HepG2 (cell line): Measurements from ENCODE around the gene MTARC1. TPM values are rescaled to one million over a fixed set of nuclear protein-coding genes. Genes with fewer than 3 reads are reported as not detected.

Source experiments
- ATAC-seq: fragments of 200-7000 bp; cut with Tn5 transposase; 3 replicates; pipeline ENCODE4 v1.9.1; 2020; ENCODE audit warnings: mild to moderate bottlenecking, moderate library complexity
- BruUV-seq: library from RNA; stranded (reverse); fragments of 400-500 nt; replicated peaks from 2 replicates; lab custom pipeline; 2021; lab: Mats Ljungman, UMichigan
- CTCF ChIA-PET: fragments of 300-600 bp; formaldehyde crosslinking; extraction: SDS; loops from one replicate; lab custom pipeline; 2021; ENCODE audit warnings: low total read pairs, inconsistent platforms, low intra/inter-chr PET ratio; lab: Yijun Ruan, JAX
- POLR2A ChIA-PET: fragments of 350-600 bp; sonication (Branson Sonifier 250); formaldehyde crosslinking; loops from one replicate; lab custom pipeline; 2020; ENCODE audit warnings: antibody characterized with exemption, inconsistent platforms; lab: Yijun Ruan, JAX
- DNase-seq: peaks from one replicate; pipeline ENCODE4 v3.0.0-alpha.2; 2015; ENCODE audit warnings: low spot score
- FAIRE-seq: peaks from 3 replicates; lab custom pipeline; 2011; peaks lifted over from hg19 to GRCh38; lab: Jason Lieb, UNC
- H2AFZ ChIP-seq: one replicate; pipeline ENCODE4 v1.6.1; 2011; ENCODE audit warnings: low read length, inconsistent platforms
- H3K27ac ChIP-seq: fragments of 300-600 bp; 3 replicates; pipeline ENCODE4 v1.8.0; 2011; ENCODE audit warnings: mixed run types, mild to moderate bottlenecking, mixed read lengths, low read length, inconsistent platforms; ENCODE audit not compliant: insufficient read depth; ENCODE audit errors: extremely low read length
- H3K27me3 ChIP-seq, 2 experiments: fragments of 200-600 bp in 1 of 2; 2 replicates in 1 of 2; 3 replicates in 1 of 2; pipeline versions ENCODE4 v1.6.0 to v1.8.0; 2011; ENCODE audit warnings: low read length in 2 of 2, mild to moderate bottlenecking in 2 of 2, moderate library complexity in 2 of 2, inconsistent platforms in 1 of 2; ENCODE audit not compliant: insufficient read depth in 2 of 2, control insufficient read depth in 1 of 2
- H3K36me3 ChIP-seq, 2 experiments: fragments of 200-600 bp in 1 of 2; replicated peaks in 1 of 2; 2 replicates in 1 of 2; 3 replicates in 1 of 2; pipeline versions ENCODE4 v1.5.1 to v1.8.0; 2011; ENCODE audit warnings: low read length in 2 of 2, inconsistent platforms in 1 of 2; ENCODE audit not compliant: insufficient read depth in 2 of 2, control insufficient read depth in 1 of 2
- H3K4me1 ChIP-seq: 2 replicates; pipeline ENCODE4 v1.5.1; 2012; ENCODE audit warnings: low read length, inconsistent platforms; ENCODE audit not compliant: insufficient read depth
- H3K4me2 ChIP-seq: 2 replicates; pipeline ENCODE4 v1.6.0; 2011; ENCODE audit warnings: low read depth, low read length, inconsistent platforms
- H3K4me3 ChIP-seq, 3 experiments: fragments of 200-600 bp in 1 of 3; sonication (generic), shearing (Covaris generic) in 1 of 3; replicated peaks in 1 of 3; 2 replicates each; pipeline ENCODE4 v1.5.1; 2011 to 2016; ENCODE audit warnings: low read length in 3 of 3, inconsistent platforms in 2 of 3, low read depth in 2 of 3, mild to moderate bottlenecking in 2 of 3, control low read depth in 1 of 3, mixed read lengths in 1 of 3; ENCODE audit not compliant: insufficient read depth in 1 of 3
- H3K79me2 ChIP-seq: one replicate; pipeline ENCODE4 v1.6.1; 2011; ENCODE audit warnings: low read length, inconsistent platforms; ENCODE audit not compliant: insufficient read depth
- H3K9ac ChIP-seq: 2 replicates; pipeline ENCODE4 v1.6.0; 2011; ENCODE audit warnings: mild to moderate bottlenecking, low read depth, low read length, inconsistent platforms; ENCODE audit not compliant: insufficient read depth
- H3K9me3 ChIP-seq: 2 replicates; pipeline ENCODE4 v1.5.1; 2012; ENCODE audit warnings: mild to moderate bottlenecking, low read length
- H4K20me1 ChIP-seq: 2 replicates; pipeline ENCODE4 v1.6.0; 2011; ENCODE audit warnings: inconsistent platforms, mild to moderate bottlenecking, low read length, moderate library complexity; ENCODE audit not compliant: insufficient read depth
- BHLHE40 ChIP-seq: IDR thresholded peaks from 2 replicates; pipeline ENCODE4 v1.6.1; 2011; ENCODE audit warnings: low read length, improper control_type of control experiment
- CC2D1A ChIP-seq: sonication (generic); formaldehyde crosslinking; IDR thresholded peaks from 2 replicates; pipeline ENCODE4 v1.8.1; 2023; ENCODE audit warnings: mild to moderate bottlenecking, missing genetic modification reagents
- ERF ChIP-seq: IDR thresholded peaks from 2 replicates; pipeline ENCODE4 v1.6.1; 2018; ENCODE audit warnings: missing biosample characterization, missing genetic modification reagents
- GATAD2A ChIP-seq: IDR thresholded peaks from 2 replicates; pipeline ENCODE4 v1.6.1; 2016
- HMGXB3 ChIP-seq: sonication (generic); formaldehyde crosslinking; IDR thresholded peaks from 2 replicates; pipeline ENCODE4 v1.4.0; 2020; ENCODE audit warnings: missing genetic modification reagents, borderline replicate concordance
- KDM5A ChIP-seq: fragments of 200-600 bp; sonication (generic); IDR thresholded peaks from 2 replicates; pipeline ENCODE4 v1.7.0; 2018; ENCODE audit warnings: antibody characterized with exemption, mild to moderate bottlenecking, low read length, borderline replicate concordance
- MED8 ChIP-seq: sonication (generic); formaldehyde crosslinking; IDR thresholded peaks from 2 replicates; pipeline ENCODE4 v1.8.1; 2023; ENCODE audit warnings: mild to moderate bottlenecking, missing genetic modification reagents; ENCODE audit not compliant: insufficient replicate concordance
- REPIN1 ChIP-seq: sonication (generic); formaldehyde crosslinking; IDR thresholded peaks from 2 replicates; pipeline ENCODE4 v1.8.0; 2022; ENCODE audit warnings: missing genetic modification reagents, low read depth, mild to moderate bottlenecking, borderline replicate concordance
- REXO4 ChIP-seq: sonication (generic); formaldehyde crosslinking; IDR thresholded peaks from 2 replicates; pipeline ENCODE4 v1.8.0; 2022; ENCODE audit warnings: missing genetic modification reagents, mild to moderate bottlenecking, borderline replicate concordance
- SCMH1 ChIP-seq: sonication (generic); formaldehyde crosslinking; IDR thresholded peaks from 2 replicates; pipeline ENCODE4 v1.9.0; 2021; ENCODE audit warnings: missing genetic modification reagents, mild to moderate bottlenecking, borderline replicate concordance
- SMAD3 ChIP-seq: sonication (generic); formaldehyde crosslinking; IDR thresholded peaks from 2 replicates; pipeline ENCODE4 v1.4.0; 2020; ENCODE audit warnings: missing genetic modification reagents
- XRCC5 ChIP-seq: fragments of 200-400 bp; formaldehyde crosslinking; optimal IDR thresholded peaks from 2 replicates; pipeline ENCODE3; 2017; ENCODE audit warnings: mild to moderate bottlenecking, low read length
- ZBTB34 ChIP-seq: sonication (generic); formaldehyde crosslinking; IDR thresholded peaks from 2 replicates; pipeline ENCODE4 v1.8.0; 2022; ENCODE audit warnings: mild to moderate bottlenecking, missing genetic modification reagents
- WGBS: methylation state at CpG from one replicate; pipeline ENCODE4 v1.1.6; 2017; ENCODE audit warnings: low lambda C conversion rate; 5-methylcytosine and 5-hydroxymethylcytosine counted together
- in situ Hi-C: cut with HindIII; loops from 2 replicates; pipeline ENCODE4 v1.10.0; 2017; ENCODE audit warnings: low pct_unique_long_range_greater_than_20kb; ENCODE audit not compliant: extremely low pct_ligation_motif_present
- intact Hi-C: fragments of 100-400 bp; cut with micrococcal nuclease; formaldehyde crosslinking; loops from one replicate; pipeline ENCODE4 v1.10.0; 2022; ENCODE audit not compliant: unreplicated experiment
- polyA plus RNA-seq, 8 experiments: library from polyadenylated mRNA; depleted of rRNA in 3 of 8; stranded (reverse) in 7 of 8; unstranded in 1 of 8; fragments of >200 nt; fragmentation: Illumina TruSeq in 4 of 8; extraction: Trizol in 4 of 8; gene quantifications; 2 replicates each; pipeline versions ENCODE4 v1.2.1 to v1.2.3, GENCODE V29; 2011 to 2016; ENCODE audit warnings: low read depth in 4 of 8, missing spikeins in 1 of 8, mixed read lengths in 1 of 8; ENCODE audit not compliant: insufficient read depth in 1 of 8
- total RNA-seq, 5 experiments: library from RNA; depleted of rRNA; stranded (reverse); fragments of >200 nt; fragmentation: Illumina TruSeq; extraction: Trizol; gene quantifications; 2 replicates each; pipeline ENCODE4 v1.2.3, GENCODE V29; 2016; ENCODE audit warnings: low read depth in 1 of 5
- TF ChIP-seq, protein P1 (sequence below): sonication (generic); formaldehyde crosslinking; IDR thresholded peaks from 2 replicates; pipeline ENCODE4 v1.5.0; 2020; ENCODE audit warnings: missing genetic modification reagents

The MTARC1 gene
- total and polyA plus RNA-seq, 2 of the 13 experiments (the other 11 are each of a cell fraction or from before 2014, with no cell fraction given), result 19.4 to 106 TPM

- Histone ChIP-seq H3K36me3 (peaks cover 9 to 40% of the 10 kb centered on the region in 2 experiments; a peak in 4 of 5 replicates), H3K27me3 (no peaks in the 10 kb centered on the region), H2AFZ (no peak overlapping the region), H3K9ac (no peak overlapping the region), H3K4me2 (no peak overlapping the region), H4K20me1 (no peaks in the 10 kb centered on the region), H3K9me3 (no peaks in the 10 kb centered on the region), H3K4me3 (no peak overlapping the region), H3K4me1 (no peaks in the 10 kb centered on the region), H3K27ac (no peak overlapping the region), H3K79me2 (no peaks in the 10 kb centered on the region)
- in situ Hi-C loops, result no loop called here
- no peak for ATAC-seq
- intact Hi-C loops, result loop anchor here (5.0 kb wide), 1 partner anchor 427 kb away; no protein-coding TSS in a partner anchor
- TF ChIP-seq ZBTB34 (CRISPR knock-in tag), result no peak
- TF ChIP-seq HMGXB3 (CRISPR knock-in tag), result no peak
- TF ChIP-seq XRCC5, result no peak
- no peak for TF ChIP-seq SCMH1 (CRISPR knock-in tag)
- no peak for TF ChIP-seq CC2D1A (CRISPR knock-in tag)
- no peak for TF ChIP-seq GATAD2A (CRISPR knock-in tag)
- TF ChIP-seq, protein P1, sequence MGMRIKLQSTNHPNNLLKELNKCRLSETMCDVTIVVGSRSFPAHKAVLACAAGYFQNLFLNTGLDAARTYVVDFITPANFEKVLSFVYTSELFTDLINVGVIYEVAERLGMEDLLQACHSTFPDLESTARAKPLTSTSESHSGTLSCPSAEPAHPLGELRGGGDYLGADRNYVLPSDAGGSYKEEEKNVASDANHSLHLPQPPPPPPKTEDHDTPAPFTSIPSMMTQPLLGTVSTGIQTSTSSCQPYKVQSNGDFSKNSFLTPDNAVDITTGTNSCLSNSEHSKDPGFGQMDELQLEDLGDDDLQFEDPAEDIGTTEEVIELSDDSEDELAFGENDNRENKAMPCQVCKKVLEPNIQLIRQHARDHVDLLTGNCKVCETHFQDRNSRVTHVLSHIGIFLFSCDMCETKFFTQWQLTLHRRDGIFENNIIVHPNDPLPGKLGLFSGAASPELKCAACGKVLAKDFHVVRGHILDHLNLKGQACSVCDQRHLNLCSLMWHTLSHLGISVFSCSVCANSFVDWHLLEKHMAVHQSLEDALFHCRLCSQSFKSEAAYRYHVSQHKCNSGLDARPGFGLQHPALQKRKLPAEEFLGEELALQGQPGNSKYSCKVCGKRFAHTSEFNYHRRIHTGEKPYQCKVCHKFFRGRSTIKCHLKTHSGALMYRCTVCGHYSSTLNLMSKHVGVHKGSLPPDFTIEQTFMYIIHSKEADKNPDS (CRISPR knock-in tag), result no peak
- no peak for TF ChIP-seq REPIN1 (CRISPR knock-in tag)
- no peak for TF ChIP-seq SMAD3 (CRISPR knock-in tag)
- no peak for TF ChIP-seq BHLHE40
- no peak for TF ChIP-seq MED8 (CRISPR knock-in tag)
- TF ChIP-seq REXO4, result no peak
- no peak for TF ChIP-seq ERF (CRISPR knock-in tag)
- no peak for TF ChIP-seq KDM5A
- 99% methylated on average over 4 of the region's 5 CpGs for WGBS
- no peak for DNase-seq
- POLR2A ChIA-PET, result no interaction called here
- BruUV-seq, result no TSS peak
- CTCF ChIA-PET, result interaction anchor here (0.9 kb wide), 1 partner anchor 508 kb away, joined by 4 read pairs; no protein-coding TSS in a partner anchor
- no peak for FAIRE-seq
These were observed 17.5 kb downstream of the MTARC1 start for GRCh38 chr1:220804202-220804586.
